HEK293 (cell line): Measurements from ENCODE around the gene FAM216A.
A peak's percentile ranks its signal among the peaks of the same experiment; 100 is the strongest.

Experiments used
- CTCF ChIA-PET: fragments of 350-600 bp; formaldehyde crosslinking; extraction: SDS; loops from one replicate; lab custom pipeline; 2021; ENCODE audit warnings: antibody characterized with exemption; lab: Yijun Ruan, JAX
- POLR2A ChIA-PET: fragments of 300-600 bp; formaldehyde crosslinking; extraction: SDS; loops from one replicate; lab custom pipeline; 2020; ENCODE audit warnings: antibody characterized with exemption, inconsistent platforms; lab: Yijun Ruan, JAX
- H3K27ac ChIP-seq: fragments of 200-500 bp; sonication (Bioruptor generic); 2 replicates; pipeline ENCODE4 v1.5.1; 2014; ENCODE audit warnings: low read depth, low read length, control low read depth, inconsistent platforms; ENCODE audit errors: extremely low read depth
- H3K36me3 ChIP-seq, 2 experiments: fragments of 200-500 bp in 1 of 2; sonication (Bioruptor generic) in 1 of 2; 1 replicate in 1 of 2; 2 replicates in 1 of 2; pipeline ENCODE4 v1.5.1; 2014 to 2017; ENCODE audit warnings: inconsistent platforms in 2 of 2, low read length in 2 of 2; ENCODE audit not compliant: control insufficient read depth in 2 of 2, insufficient read depth in 1 of 2
- H3K4me1 ChIP-seq: fragments of 200-500 bp; sonication (Bioruptor generic); 2 replicates; pipeline ENCODE4 v1.5.1; 2014; ENCODE audit warnings: mild to moderate bottlenecking, low read length, inconsistent platforms; ENCODE audit not compliant: control insufficient read depth, insufficient read depth
- H3K4me3 ChIP-seq: 2 replicates; pipeline ENCODE4 v1.5.1; 2011; ENCODE audit warnings: low read depth, mild to moderate bottlenecking, control low read depth, low read length, moderate library complexity
- H3K9me3 ChIP-seq: fragments of 200-500 bp; sonication (Bioruptor generic); 2 replicates; pipeline ENCODE4 v1.5.1; 2014; ENCODE audit warnings: low read depth, low read length, inconsistent platforms; ENCODE audit not compliant: control insufficient read depth, insufficient read depth
- MEIS1 ChIP-seq: sonication (generic); formaldehyde crosslinking; IDR thresholded peaks from 2 replicates; pipeline ENCODE4 v1.8.1; 2022; ENCODE audit warnings: missing genetic modification reagents, mild to moderate bottlenecking, borderline replicate concordance
- ZNF155 ChIP-seq: fragments of 450-650 bp; formaldehyde crosslinking; IDR thresholded peaks from 2 replicates; pipeline ENCODE4 v1.5.1; 2016; ENCODE audit warnings: missing biosample characterization, missing genetic modification characterization
- ZNF174 ChIP-seq: fragments of 450-650 bp; formaldehyde crosslinking; IDR thresholded peaks from 2 replicates; pipeline ENCODE4 v1.5.0; 2017; ENCODE audit warnings: missing biosample characterization, mild to moderate bottlenecking, missing genetic modification characterization
- ZNF202 ChIP-seq: fragments of 450-650 bp; formaldehyde crosslinking; IDR thresholded peaks from 2 replicates; pipeline ENCODE4 v1.5.1; 2016; ENCODE audit warnings: missing biosample characterization, missing genetic modification characterization, borderline replicate concordance
- ZNF211 ChIP-seq: fragments of 450-650 bp; formaldehyde crosslinking; IDR thresholded peaks from 2 replicates; pipeline ENCODE4 v1.5.1; 2016; ENCODE audit warnings: low read depth, missing biosample characterization, missing genetic modification characterization
- ZNF366 ChIP-seq: fragments of 450-650 bp; formaldehyde crosslinking; conservative IDR thresholded peaks from 2 replicates; pipeline ENCODE4 v1.5.1; 2016; ENCODE audit warnings: missing biosample characterization, missing genetic modification characterization
- ZNF391 ChIP-seq: fragments of 450-650 bp; formaldehyde crosslinking; IDR thresholded peaks from 2 replicates; pipeline ENCODE4 v1.5.1; 2016; ENCODE audit warnings: low read depth, missing biosample characterization, missing genetic modification characterization, borderline replicate concordance
- ZNF394 ChIP-seq: fragments of 450-650 bp; formaldehyde crosslinking; IDR thresholded peaks from 2 replicates; pipeline ENCODE4 v1.5.1; 2016; ENCODE audit warnings: missing biosample characterization, missing genetic modification characterization, mild to moderate bottlenecking, moderate library complexity, borderline replicate concordance
- ZNF473 ChIP-seq: fragments of 450-650 bp; formaldehyde crosslinking; IDR thresholded peaks from 2 replicates; pipeline ENCODE4 v1.5.1; 2017; ENCODE audit warnings: missing biosample characterization, missing genetic modification characterization
- ZNF48 ChIP-seq: fragments of 450-650 bp; formaldehyde crosslinking; IDR thresholded peaks from 2 replicates; pipeline ENCODE4 v1.5.1; 2016; ENCODE audit warnings: missing biosample characterization, missing genetic modification characterization
- ZNF529 ChIP-seq: fragments of 450-650 bp; formaldehyde crosslinking; IDR thresholded peaks from 2 replicates; pipeline ENCODE4 v1.5.1; 2017; ENCODE audit warnings: missing genetic modification characterization, missing biosample characterization; ENCODE audit not compliant: insufficient replicate concordance
- ZNF558 ChIP-seq: fragments of 450-650 bp; formaldehyde crosslinking; IDR thresholded peaks from 2 replicates; pipeline ENCODE4 v1.5.1; 2016; ENCODE audit warnings: missing biosample characterization, missing genetic modification characterization
- ZNF600 ChIP-seq: fragments of 450-650 bp; formaldehyde crosslinking; IDR thresholded peaks from 2 replicates; pipeline ENCODE4 v1.5.1; 2016; ENCODE audit warnings: missing biosample characterization, missing genetic modification characterization
- ZNF843 ChIP-seq: fragments of 450-650 bp; formaldehyde crosslinking; IDR thresholded peaks from 2 replicates; pipeline ENCODE4 v1.5.1; 2016; ENCODE audit warnings: missing biosample characterization, missing genetic modification characterization
- ZSCAN4 ChIP-seq: fragments of 450-650 bp; formaldehyde crosslinking; IDR thresholded peaks from 2 replicates; pipeline ENCODE4 v1.5.1; 2017; ENCODE audit warnings: missing biosample characterization, missing genetic modification characterization
- ZSCAN5A ChIP-seq: fragments of 450-650 bp; formaldehyde crosslinking; IDR thresholded peaks from 2 replicates; pipeline ENCODE4 v1.5.1; 2016; ENCODE audit warnings: missing biosample characterization, missing genetic modification characterization
- TF ChIP-seq, protein P1 (sequence below): fragments of 450-650 bp; formaldehyde crosslinking; IDR thresholded peaks from 2 replicates; pipeline ENCODE4 v1.5.1; 2016; ENCODE audit warnings: missing biosample characterization, missing genetic modification characterization, borderline replicate concordance
- TF ChIP-seq, protein P2 (sequence below): fragments of 450-650 bp; IDR thresholded peaks from 2 replicates; pipeline ENCODE4 v1.5.1; 2018; ENCODE audit warnings: missing biosample characterization, mild to moderate bottlenecking, missing genetic modification characterization
- TF ChIP-seq, protein P3 (sequence below): fragments of 450-650 bp; formaldehyde crosslinking; IDR thresholded peaks from 2 replicates; pipeline ENCODE4 v1.5.1; 2016; ENCODE audit warnings: missing biosample characterization, missing genetic modification characterization

FAM216A gene

GRCh38 chr12:110501399-110501751, 32.7 kb downstream of the FAM216A start (continued):
- TF ChIP-seq ZNF600 (peak; percentile 86), ZNF366 (tag by site-specific recombination) (no peak; the same call in 1 of the 2 replicates)
- TF ChIP-seq, all 188 proteins: peak for 11

DNA sequence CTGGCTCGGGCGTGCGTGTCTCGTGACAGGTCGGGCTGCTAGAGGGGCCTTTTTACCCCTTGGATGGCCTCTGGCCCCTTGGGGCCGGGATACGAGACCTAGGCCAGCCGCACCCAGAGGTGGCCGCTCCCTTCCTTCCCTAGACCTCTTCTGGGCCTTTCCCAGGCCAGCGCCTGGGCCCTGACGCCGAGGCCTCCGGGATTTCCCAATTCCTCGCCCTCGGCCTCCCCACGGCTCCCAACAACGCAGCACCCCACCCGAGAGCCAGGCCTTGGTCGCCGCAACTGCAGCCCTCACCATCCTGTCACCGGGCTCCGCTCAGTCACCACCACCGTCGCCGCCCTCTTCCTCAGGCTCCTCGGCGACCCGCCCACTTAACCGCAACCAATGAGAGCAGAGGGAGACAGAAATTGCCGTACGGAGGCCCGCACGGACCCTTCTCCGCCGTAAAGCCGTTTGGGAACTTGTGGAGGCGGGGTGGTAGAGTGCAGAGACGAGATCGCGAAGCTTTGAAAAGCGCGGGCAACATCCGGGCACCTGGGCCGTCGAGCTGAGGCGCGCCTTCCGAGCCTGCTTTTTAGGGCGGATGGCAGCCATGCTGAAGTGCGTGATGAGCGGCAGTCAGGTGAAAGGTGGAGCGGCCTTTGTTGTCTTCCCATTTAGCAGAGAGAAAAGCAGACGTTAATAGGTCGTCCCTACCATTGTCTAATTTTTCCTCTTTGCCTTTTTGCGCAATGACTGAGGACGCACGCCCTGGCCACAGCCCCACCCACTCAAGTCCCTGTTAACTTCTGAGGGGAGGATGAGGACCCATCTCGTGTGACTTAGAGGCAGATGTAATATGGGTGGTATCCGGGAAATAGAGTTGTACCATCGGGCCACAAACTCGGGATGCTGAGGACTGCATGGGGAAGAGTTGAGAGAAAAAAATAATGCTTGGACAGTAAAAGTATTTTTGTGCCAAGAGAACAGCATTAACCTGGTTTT, 33.4 kb downstream of the FAM216A start, which contains the start of the genes RAD9B and VPS29:
RAD9B (plus strand) TSS at position 580 of the 987 bp plus-strand sequence; CDS start at position 587, 7 bp downstream.
VPS29 (minus strand) TSS at position 360 of the 987 bp plus-strand sequence; CDS start at position 300, 60 bp downstream.
- CTCF ChIA-PET, result interaction anchor here (0.7 to 1.2 kb wide), 3 partner anchors 52 to 91 kb away, joined by 4 to 8 read pairs (median 4); partner anchors contain the start of gene ARPC3
- POLR2A ChIA-PET, result interaction anchor here (0.6 to 3.3 kb wide), 7 partner anchors 14 to 112 kb away, joined by 3 to 44 read pairs (median 4); partner anchors contain the start of genes ARPC3, FAM216A, GPN3 and TCTN1
- no peaks in the 10 kb centered on the region for H3K9me3 ChIP-seq
- H3K4me3 ChIP-seq, result peak within 1 kb of the TSS; percentile 90
- peaks cover 2 to 8% of the 10 kb centered on the region in 2 experiments; a peak in 2 of 3 replicates for H3K36me3 ChIP-seq
- H3K4me1 ChIP-seq, result peaks cover 9% of the 10 kb centered on the region
- peak within 1 kb of the TSS; percentile 89 for H3K27ac ChIP-seq
- no peak for TF ChIP-seq ZNF473 (tag by site-specific recombination)
- TF ChIP-seq ZNF211, result no peak
- TF ChIP-seq ZNF202 (tag by site-specific recombination), result no peak
- peak; percentile 45; the same call in 1 of the 2 replicates for TF ChIP-seq ZNF394
- TF ChIP-seq ZNF155 (tag by site-specific recombination), result no peak
- peak; percentile 67 for TF ChIP-seq ZNF843 (tag by site-specific recombination)
- TF ChIP-seq, protein P1, sequence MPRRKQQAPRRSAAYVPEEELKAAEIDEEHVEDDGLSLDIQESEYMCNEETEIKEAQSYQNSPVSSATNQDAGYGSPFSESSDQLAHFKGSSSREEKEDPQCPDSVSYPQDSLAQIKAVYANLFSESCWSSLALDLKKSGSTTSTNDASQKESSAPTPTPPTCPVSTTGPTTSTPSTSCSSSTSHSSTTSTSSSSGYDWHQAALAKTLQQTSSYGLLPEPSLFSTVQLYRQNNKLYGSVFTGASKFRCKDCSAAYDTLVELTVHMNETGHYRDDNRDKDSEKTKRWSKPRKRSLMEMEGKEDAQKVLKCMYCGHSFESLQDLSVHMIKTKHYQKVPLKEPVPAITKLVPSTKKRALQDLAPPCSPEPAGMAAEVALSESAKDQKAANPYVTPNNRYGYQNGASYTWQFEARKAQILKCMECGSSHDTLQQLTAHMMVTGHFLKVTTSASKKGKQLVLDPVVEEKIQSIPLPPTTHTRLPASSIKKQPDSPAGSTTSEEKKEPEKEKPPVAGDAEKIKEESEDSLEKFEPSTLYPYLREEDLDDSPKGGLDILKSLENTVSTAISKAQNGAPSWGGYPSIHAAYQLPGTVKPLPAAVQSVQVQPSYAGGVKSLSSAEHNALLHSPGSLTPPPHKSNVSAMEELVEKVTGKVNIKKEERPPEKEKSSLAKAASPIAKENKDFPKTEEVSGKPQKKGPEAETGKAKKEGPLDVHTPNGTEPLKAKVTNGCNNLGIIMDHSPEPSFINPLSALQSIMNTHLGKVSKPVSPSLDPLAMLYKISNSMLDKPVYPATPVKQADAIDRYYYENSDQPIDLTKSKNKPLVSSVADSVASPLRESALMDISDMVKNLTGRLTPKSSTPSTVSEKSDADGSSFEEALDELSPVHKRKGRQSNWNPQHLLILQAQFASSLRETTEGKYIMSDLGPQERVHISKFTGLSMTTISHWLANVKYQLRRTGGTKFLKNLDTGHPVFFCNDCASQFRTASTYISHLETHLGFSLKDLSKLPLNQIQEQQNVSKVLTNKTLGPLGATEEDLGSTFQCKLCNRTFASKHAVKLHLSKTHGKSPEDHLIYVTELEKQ (tag by site-specific recombination), result no peak
- TF ChIP-seq ZNF529, result no peak
- TF ChIP-seq ZNF391 (tag by site-specific recombination), result no peak; the same call in 1 of the 2 replicates
- TF ChIP-seq, protein P2, sequence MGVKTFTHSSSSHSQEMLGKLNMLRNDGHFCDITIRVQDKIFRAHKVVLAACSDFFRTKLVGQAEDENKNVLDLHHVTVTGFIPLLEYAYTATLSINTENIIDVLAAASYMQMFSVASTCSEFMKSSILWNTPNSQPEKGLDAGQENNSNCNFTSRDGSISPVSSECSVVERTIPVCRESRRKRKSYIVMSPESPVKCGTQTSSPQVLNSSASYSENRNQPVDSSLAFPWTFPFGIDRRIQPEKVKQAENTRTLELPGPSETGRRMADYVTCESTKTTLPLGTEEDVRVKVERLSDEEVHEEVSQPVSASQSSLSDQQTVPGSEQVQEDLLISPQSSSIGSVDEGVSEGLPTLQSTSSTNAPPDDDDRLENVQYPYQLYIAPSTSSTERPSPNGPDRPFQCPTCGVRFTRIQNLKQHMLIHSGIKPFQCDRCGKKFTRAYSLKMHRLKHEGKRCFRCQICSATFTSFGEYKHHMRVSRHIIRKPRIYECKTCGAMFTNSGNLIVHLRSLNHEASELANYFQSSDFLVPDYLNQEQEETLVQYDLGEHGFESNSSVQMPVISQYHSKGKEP (tag by site-specific recombination), result 0 out of 2 replicates have a peak, but pooled peaks have one; percentile 15
- TF ChIP-seq ZNF174, result no peak; the same call in 1 of the 2 replicates
- 0 out of 2 replicates have a peak, but pooled peaks have one; percentile 32 for TF ChIP-seq ZNF558 (tag by site-specific recombination)
- TF ChIP-seq ZSCAN5A (tag by site-specific recombination), result peak; percentile 41; the same call in 1 of the 2 replicates
- TF ChIP-seq MEIS1 (CRISPR knock-in tag), result no peak
- no peak for TF ChIP-seq ZNF48 (tag by site-specific recombination)
- TF ChIP-seq ZSCAN4 (tag by site-specific recombination), result 0 out of 2 replicates have a peak, but pooled peaks have one; percentile 16
- TF ChIP-seq, protein P3, sequence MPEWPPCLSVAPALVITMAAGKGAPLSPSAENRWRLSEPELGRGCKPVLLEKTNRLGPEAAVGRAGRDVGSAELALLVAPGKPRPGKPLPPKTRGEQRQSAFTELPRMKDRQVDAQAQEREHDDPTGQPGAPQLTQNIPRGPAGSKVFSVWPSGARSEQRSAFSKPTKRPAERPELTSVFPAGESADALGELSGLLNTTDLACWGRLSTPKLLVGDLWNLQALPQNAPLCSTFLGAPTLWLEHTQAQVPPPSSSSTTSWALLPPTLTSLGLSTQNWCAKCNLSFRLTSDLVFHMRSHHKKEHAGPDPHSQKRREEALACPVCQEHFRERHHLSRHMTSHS, result no peak
